ENCODE measurements around the gene ZNF236. TPM values are rescaled to one million over a fixed set of nuclear protein-coding genes. Genes with fewer than 3 reads are reported as not detected.
"Not testable (repeated sequence)": the region's sequence is repeated elsewhere in the genome, so short reads cannot be mapped to it uniquely, and the experiment has no call there.

ZNF236 gene
- polyA plus RNA-seq, 3 donors: 1.7 to 6.5 (median 2.4) TPM

DNA sequence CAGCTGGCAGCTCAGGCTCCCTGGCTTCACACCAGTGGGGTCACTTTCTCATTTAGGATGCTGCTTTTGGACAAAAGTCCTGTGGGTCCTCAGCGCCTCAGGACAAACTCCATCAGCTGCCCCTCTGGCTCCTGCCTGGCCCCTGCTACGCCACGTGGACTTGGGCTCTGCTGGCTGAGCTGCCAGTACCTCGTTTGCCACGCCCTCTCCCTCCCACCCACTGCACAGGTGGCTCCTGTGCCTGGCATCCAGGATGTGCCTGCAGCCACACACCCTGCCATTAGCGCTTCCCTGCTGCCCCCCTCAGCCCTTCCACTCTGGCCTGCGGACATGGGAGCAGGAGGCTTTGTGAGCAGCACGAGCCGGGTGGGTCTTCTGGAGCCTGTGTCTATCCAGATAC, 118.9 kb downstream of the ZNF236 start:
- Mint-ChIP-seq H3K36me3 (peaks cover 48 to 74% of the 10 kb centered on the region in 2 donors), H3K4me3 (no peak overlapping the region), H3K27ac (peak overlapping the region in 1 of 7 donors; percentile 35), H3K9me3 (peaks cover 0 to 8% (median 3%) of the 10 kb centered on the region in 7 donors), H3K27me3 (ENCODE audit: low read depth in 3 of 3) (no peaks in the 10 kb centered on the region), H3K4me1 (peaks cover 4% of the 10 kb centered on the region)
- DNase-seq: no peak
- TF ChIP-seq, protein P1, sequence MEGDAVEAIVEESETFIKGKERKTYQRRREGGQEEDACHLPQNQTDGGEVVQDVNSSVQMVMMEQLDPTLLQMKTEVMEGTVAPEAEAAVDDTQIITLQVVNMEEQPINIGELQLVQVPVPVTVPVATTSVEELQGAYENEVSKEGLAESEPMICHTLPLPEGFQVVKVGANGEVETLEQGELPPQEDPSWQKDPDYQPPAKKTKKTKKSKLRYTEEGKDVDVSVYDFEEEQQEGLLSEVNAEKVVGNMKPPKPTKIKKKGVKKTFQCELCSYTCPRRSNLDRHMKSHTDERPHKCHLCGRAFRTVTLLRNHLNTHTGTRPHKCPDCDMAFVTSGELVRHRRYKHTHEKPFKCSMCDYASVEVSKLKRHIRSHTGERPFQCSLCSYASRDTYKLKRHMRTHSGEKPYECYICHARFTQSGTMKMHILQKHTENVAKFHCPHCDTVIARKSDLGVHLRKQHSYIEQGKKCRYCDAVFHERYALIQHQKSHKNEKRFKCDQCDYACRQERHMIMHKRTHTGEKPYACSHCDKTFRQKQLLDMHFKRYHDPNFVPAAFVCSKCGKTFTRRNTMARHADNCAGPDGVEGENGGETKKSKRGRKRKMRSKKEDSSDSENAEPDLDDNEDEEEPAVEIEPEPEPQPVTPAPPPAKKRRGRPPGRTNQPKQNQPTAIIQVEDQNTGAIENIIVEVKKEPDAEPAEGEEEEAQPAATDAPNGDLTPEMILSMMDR (IDR thresholded peaks at IDR 0.05): no peak
- 95% methylated on average over 6 of the region's 9 CpGs for WGBS (ENCODE audit: insufficient coverage)
- no peak overlapping the region for H3K9ac ChIP-seq (ENCODE audit: insufficient read depth, low read length, poor library complexity, severe bottlenecking)
- peaks cover 30 to 66% of the 10 kb centered on the region in 2 donors for H3K36me3 ChIP-seq (replicated peaks in 1 of 2; ENCODE audit: control insufficient read depth in 1 of 2, insufficient read depth in 2 of 2, low read length in 2 of 2)
- no peaks in the 10 kb centered on the region for H3K4me1 ChIP-seq (ENCODE audit: control insufficient read depth in 1 of 2, insufficient read depth in 2 of 2, low read length in 2 of 2)
- no peak overlapping the region for H2AFZ ChIP-seq (ENCODE audit: insufficient read depth, low read depth, low read length, poor library complexity, severe bottlenecking)
- no peak overlapping the region for H3K27ac ChIP-seq (ENCODE audit: low read depth in 1 of 2, low read length in 2 of 2)
- H3K79me2 ChIP-seq (ENCODE audit: insufficient read depth, low read length): no peaks in the 10 kb centered on the region
- intact Hi-C loops (cut with micrococcal nuclease): no loop called here
- no peak overlapping the region for H3K4me2 ChIP-seq (replicated peaks; ENCODE audit: extremely low read depth, low read length, poor library complexity, severe bottlenecking)
- H3K9me3 ChIP-seq (replicated peaks in 1 of 2; ENCODE audit: control insufficient read depth in 1 of 2, insufficient read depth in 1 of 2, low read length in 2 of 2): peaks cover 0 to 5% of the 10 kb centered on the region in 2 donors
- no peaks in the 10 kb centered on the region for H4K20me1 ChIP-seq (ENCODE audit: insufficient read depth, low read length)
- H3K4me3 ChIP-seq (replicated peaks in 1 of 3; ENCODE audit: low read depth in 2 of 3, low read length in 3 of 3): no peak overlapping the region
- H3K27me3 ChIP-seq (ENCODE audit: control insufficient read depth in 2 of 2, insufficient read depth in 2 of 2, low read length in 2 of 2): no peaks in the 10 kb centered on the region

DNA sequence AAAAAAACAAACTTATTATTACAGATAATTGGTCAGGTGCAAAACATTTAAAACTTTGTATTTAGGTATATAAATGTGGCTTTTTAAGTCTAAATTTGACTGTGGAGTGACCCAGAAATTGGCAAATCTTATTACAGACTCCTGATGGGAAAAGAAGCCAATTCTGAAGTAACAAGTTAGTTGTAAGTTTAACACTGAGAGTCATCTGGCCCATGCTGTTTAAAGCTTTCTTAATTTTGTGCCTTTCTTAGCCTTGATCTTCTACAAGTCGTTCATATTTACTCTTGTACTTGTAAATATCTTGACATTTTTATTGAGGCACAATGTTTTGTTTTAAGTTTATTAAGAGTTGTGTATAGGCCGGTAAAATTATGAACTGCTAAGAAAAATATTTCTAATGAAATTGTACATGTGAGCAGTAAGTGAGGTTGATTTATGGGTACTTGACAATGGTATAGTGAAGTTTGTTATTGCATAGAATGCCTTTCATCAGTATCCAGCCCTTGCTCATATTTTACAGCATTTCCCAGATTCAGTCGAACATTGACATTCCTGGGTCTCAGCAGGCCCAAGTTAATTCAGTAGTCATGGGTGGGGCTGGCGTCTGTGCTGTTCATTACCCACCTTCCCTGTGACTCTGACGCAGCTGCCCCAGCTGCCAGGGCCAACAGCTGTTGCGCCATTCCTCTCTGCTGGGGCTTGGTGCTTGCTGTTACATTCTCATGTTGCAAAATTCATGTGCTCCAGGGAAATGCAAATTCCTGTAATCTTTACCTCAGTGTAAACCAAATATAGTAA, 121.4 kb downstream of the ZNF236 start:
- intact Hi-C loops (cut with micrococcal nuclease): no loop called here

DNA sequence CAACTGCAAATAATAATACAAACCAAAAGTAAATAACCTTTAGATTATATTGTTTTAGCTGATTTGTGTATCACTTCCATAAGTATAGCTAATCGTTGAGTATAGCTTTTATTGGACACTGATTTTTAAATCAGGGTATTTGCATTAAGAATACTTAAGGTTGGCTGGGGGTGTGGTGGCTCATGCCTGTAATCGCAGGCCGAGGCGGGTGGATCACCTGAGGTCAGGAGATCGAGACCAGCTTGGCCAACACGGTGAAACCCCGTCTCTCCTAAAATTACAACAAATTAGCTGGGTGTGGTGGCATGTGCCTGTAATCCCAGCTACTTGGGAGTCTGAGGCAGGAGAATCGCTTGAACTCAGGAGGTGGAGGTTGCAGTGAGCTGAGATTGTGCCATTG, 122.0 kb downstream of the ZNF236 start:
- H2AFZ ChIP-seq (ENCODE audit: insufficient read depth, low read depth, low read length, poor library complexity, severe bottlenecking); H3K4me1 Mint-ChIP-seq; H3K27ac Mint-ChIP-seq; H3K27me3 ChIP-seq (ENCODE audit: control insufficient read depth in 2 of 2, insufficient read depth in 2 of 2, low read length in 2 of 2); H3K4me3 ChIP-seq (replicated peaks in 1 of 3; ENCODE audit: low read depth in 2 of 3, low read length in 3 of 3); H3K27me3 Mint-ChIP-seq (ENCODE audit: low read depth in 3 of 3); H3K79me2 ChIP-seq (ENCODE audit: insufficient read depth, low read length); H3K4me2 ChIP-seq (replicated peaks; ENCODE audit: extremely low read depth, low read length, poor library complexity, severe bottlenecking); H4K20me1 ChIP-seq (ENCODE audit: insufficient read depth, low read length); H3K4me1 ChIP-seq (ENCODE audit: control insufficient read depth in 1 of 2, insufficient read depth in 2 of 2, low read length in 2 of 2); H3K9me3 ChIP-seq (replicated peaks in 1 of 2; ENCODE audit: control insufficient read depth in 1 of 2, insufficient read depth in 1 of 2, low read length in 2 of 2); H3K27ac ChIP-seq (ENCODE audit: low read depth in 1 of 2, low read length in 2 of 2); H3K9ac ChIP-seq (ENCODE audit: insufficient read depth, low read length, poor library complexity, severe bottlenecking); H3K9me3 Mint-ChIP-seq; H3K4me3 Mint-ChIP-seq; intact Hi-C loops (cut with micrococcal nuclease); DNase-seq: not testable (repeated sequence)
- H3K36me3 ChIP-seq (replicated peaks in 1 of 2; ENCODE audit: control insufficient read depth in 1 of 2, insufficient read depth in 2 of 2, low read length in 2 of 2): peaks cover 17 to 64% of the 10 kb centered on the region in 2 donors
- H3K36me3 Mint-ChIP-seq: peaks cover 46 to 71% of the 10 kb centered on the region in 2 donors
- 100% methylated on average over 1 of the region's 8 CpGs for WGBS (ENCODE audit: insufficient coverage)

More for the DNA sequence above, 121.4 kb downstream of the ZNF236 start:
- H3K27me3 ChIP-seq (ENCODE audit: control insufficient read depth in 2 of 2, insufficient read depth in 2 of 2, low read length in 2 of 2): no peaks in the 10 kb centered on the region
- H3K36me3 Mint-ChIP-seq: peaks cover 49 to 72% of the 10 kb centered on the region in 2 donors
- H3K27ac Mint-ChIP-seq: no peak overlapping the region
- no peak overlapping the region for H2AFZ ChIP-seq (ENCODE audit: insufficient read depth, low read depth, low read length, poor library complexity, severe bottlenecking)
- no peaks in the 10 kb centered on the region for H3K27me3 Mint-ChIP-seq (ENCODE audit: low read depth in 3 of 3)
- H3K79me2 ChIP-seq (ENCODE audit: insufficient read depth, low read length): no peaks in the 10 kb centered on the region
- no peak overlapping the region for H3K27ac ChIP-seq (ENCODE audit: low read depth in 1 of 2, low read length in 2 of 2)
- TF ChIP-seq, protein P1 (IDR thresholded peaks at IDR 0.05): no peak
- H3K9me3 ChIP-seq (replicated peaks in 1 of 2; ENCODE audit: control insufficient read depth in 1 of 2, insufficient read depth in 1 of 2, low read length in 2 of 2): peaks cover 0 to 5% of the 10 kb centered on the region in 2 donors
- no peaks in the 10 kb centered on the region for H3K4me1 ChIP-seq (ENCODE audit: control insufficient read depth in 1 of 2, insufficient read depth in 2 of 2, low read length in 2 of 2)
- H3K4me3 ChIP-seq (replicated peaks in 1 of 3; ENCODE audit: low read depth in 2 of 3, low read length in 3 of 3): no peak overlapping the region
- H3K4me3 Mint-ChIP-seq: no peak overlapping the region
- no peak overlapping the region for H3K9ac ChIP-seq (ENCODE audit: insufficient read depth, low read length, poor library complexity, severe bottlenecking)
- H4K20me1 ChIP-seq (ENCODE audit: insufficient read depth, low read length): no peaks in the 10 kb centered on the region
- peaks cover 4% of the 10 kb centered on the region for H3K4me1 Mint-ChIP-seq
- H3K4me2 ChIP-seq (replicated peaks; ENCODE audit: extremely low read depth, low read length, poor library complexity, severe bottlenecking): no peak overlapping the region
- peaks cover 0 to 8% (median 3%) of the 10 kb centered on the region in 7 donors for H3K9me3 Mint-ChIP-seq
- H3K36me3 ChIP-seq (replicated peaks in 1 of 2; ENCODE audit: control insufficient read depth in 1 of 2, insufficient read depth in 2 of 2, low read length in 2 of 2): peaks cover 19 to 64% of the 10 kb centered on the region in 2 donors
- DNase-seq: no peak
- 67% methylated on average over 3 of the region's 6 CpGs for WGBS (ENCODE audit: insufficient coverage)
